Esophagus muscularis mucosa (tissue), 4 donors: ENCODE results near the gene PIK3CB. TPM values are rescaled to one million over a fixed set of nuclear protein-coding genes. Genes with fewer than 3 reads are reported as not detected.
"Not testable (repeated sequence)": the region's sequence is repeated elsewhere in the genome, so short reads cannot be mapped to it uniquely, and the experiment has no call there.

Source experiments
- DNase-seq: peaks from one replicate; pipeline ENCODE4 v3.0.0-alpha.2; 2017; ENCODE audit errors: extremely low spot score
- H3K27ac ChIP-seq, 4 donors: fragments of 200-600 bp; sonication (generic); replicated peaks in 1 of 4; 1 replicate in 3 of 4; 2 replicates in 1 of 4; pipeline ENCODE4 v1.5.1; 2016 to 2019; ENCODE audit warnings: mild to moderate bottlenecking in 1 of 4
- H3K27me3 ChIP-seq, 4 donors: fragments of 200-600 bp; sonication (generic); one replicate each; pipeline versions ENCODE4 v1.5.1 to v1.6.0; 2016 to 2019
- H3K36me3 ChIP-seq, 4 donors: fragments of 200-600 bp; sonication (generic); one replicate each; pipeline ENCODE4 v1.5.1; 2016 to 2019
- H3K4me1 ChIP-seq, 4 donors: fragments of 200-600 bp; sonication (generic); one replicate each; pipeline ENCODE4 v1.5.1; 2016 to 2019
- H3K4me3 ChIP-seq, 4 donors: fragments of 200-600 bp; sonication (generic); 1 replicate in 2 of 4; 2 replicates in 2 of 4; pipeline ENCODE4 v1.5.1; 2016 to 2019; ENCODE audit warnings: mild to moderate bottlenecking in 4 of 4, moderate library complexity in 1 of 4
- H3K9me3 ChIP-seq, 4 donors: fragments of 200-600 bp; sonication (generic); 1 replicate in 3 of 4; 2 replicates in 1 of 4; pipeline ENCODE4 v1.5.1; 2016 to 2019
- EP300 ChIP-seq: sonication (generic); formaldehyde crosslinking; IDR thresholded peaks from one replicate; pipeline ENCODE4 v1.6.1; 2017; ENCODE audit warnings: antibody characterized with exemption
- POLR2A ChIP-seq: fragments of 450-650 bp; IDR thresholded peaks from one replicate; pipeline ENCODE4 v1.6.1; 2017; ENCODE audit warnings: antibody characterized with exemption, moderate library complexity, mild to moderate bottlenecking, low read depth
- POLR2AphosphoS5 ChIP-seq, 2 donors: sonication (generic); formaldehyde crosslinking; IDR thresholded peaks; one replicate each; pipeline ENCODE4 v1.6.1; 2017; ENCODE audit warnings: antibody characterized with exemption in 2 of 2
- WGBS: methylation state at CpG from one replicate; pipeline ENCODE4 v1.1.5; 2018; 5-methylcytosine and 5-hydroxymethylcytosine counted together
- intact Hi-C: fragments of 100-400 bp; cut with DNase I; formaldehyde crosslinking; loops from one replicate; pipeline ENCODE4 v1.15.1; 2023
- total RNA-seq, 4 donors: library from RNA; depleted of rRNA; stranded (reverse); fragments of >200 nt; gene quantifications; one replicate each; pipeline versions ENCODE4 v1.1.0 to v1.2.1, GENCODE V29; 2016
- TF ChIP-seq, protein P1 (sequence below), 3 experiments: fragments of 200-600 bp in 2 of 3; fragments of 450-650 bp in 1 of 3; sonication (generic) in 2 of 3; IDR thresholded peaks; one replicate each; pipeline ENCODE4 v1.5.1; 2017 to 2019; ENCODE audit warnings: antibody characterized with exemption in 3 of 3, mild to moderate bottlenecking in 2 of 3, moderate library complexity in 1 of 3

The PIK3CB gene
- total RNA-seq, 4 donors from 2014 or later: 32.1 to 42.7 (median 36.6) TPM

DNA sequence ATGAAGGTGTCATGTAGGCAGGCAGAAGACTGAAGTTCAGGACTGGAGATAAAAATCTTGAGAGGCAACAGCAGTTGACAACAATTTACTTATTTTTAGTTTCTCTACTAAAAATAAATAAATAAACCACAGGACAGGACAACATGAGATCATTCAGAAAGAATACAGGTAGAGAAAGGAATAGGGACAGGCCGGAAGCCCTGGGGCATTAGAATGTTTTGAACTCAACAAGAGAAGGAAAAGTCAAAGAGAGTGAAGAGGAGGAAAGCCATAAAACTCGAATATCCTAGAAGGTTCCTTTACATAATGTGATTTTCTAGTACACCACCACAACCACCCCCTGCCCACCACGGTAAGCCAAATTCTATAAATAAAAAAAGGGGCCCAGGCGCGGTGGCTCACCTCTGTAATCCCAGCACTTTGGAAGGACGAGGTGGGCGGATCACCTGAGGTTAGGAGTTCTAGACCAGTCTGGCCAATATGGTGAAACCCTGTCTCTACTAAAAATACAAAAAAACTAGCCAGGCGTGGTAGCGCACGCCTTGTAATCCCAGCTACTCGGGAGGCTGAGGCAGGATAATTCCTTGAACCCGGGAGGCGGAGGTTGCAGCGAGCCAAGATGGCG lies 4.7 kb downstream of the PIK3CB start:
- Histone ChIP-seq H3K4me1 (peaks cover 5 to 20% (median 15%) of the 10 kb centered on the region in 4 donors), H3K36me3 (peaks cover 0 to 5% (median 0%) of the 10 kb centered on the region in 4 donors), H3K27me3 (no peaks in the 10 kb centered on the region), H3K9me3 (no peaks in the 10 kb centered on the region), H3K4me3 (no peak overlapping the region), H3K27ac (no peak overlapping the region)
- 95% methylated on average over 15 of the region's 15 CpGs for WGBS
- TF ChIP-seq POLR2AphosphoS5 (IDR thresholded peaks at IDR 0.05) (no peak), POLR2A (no peak), EP300 (no peak)
- TF ChIP-seq, protein P1, sequence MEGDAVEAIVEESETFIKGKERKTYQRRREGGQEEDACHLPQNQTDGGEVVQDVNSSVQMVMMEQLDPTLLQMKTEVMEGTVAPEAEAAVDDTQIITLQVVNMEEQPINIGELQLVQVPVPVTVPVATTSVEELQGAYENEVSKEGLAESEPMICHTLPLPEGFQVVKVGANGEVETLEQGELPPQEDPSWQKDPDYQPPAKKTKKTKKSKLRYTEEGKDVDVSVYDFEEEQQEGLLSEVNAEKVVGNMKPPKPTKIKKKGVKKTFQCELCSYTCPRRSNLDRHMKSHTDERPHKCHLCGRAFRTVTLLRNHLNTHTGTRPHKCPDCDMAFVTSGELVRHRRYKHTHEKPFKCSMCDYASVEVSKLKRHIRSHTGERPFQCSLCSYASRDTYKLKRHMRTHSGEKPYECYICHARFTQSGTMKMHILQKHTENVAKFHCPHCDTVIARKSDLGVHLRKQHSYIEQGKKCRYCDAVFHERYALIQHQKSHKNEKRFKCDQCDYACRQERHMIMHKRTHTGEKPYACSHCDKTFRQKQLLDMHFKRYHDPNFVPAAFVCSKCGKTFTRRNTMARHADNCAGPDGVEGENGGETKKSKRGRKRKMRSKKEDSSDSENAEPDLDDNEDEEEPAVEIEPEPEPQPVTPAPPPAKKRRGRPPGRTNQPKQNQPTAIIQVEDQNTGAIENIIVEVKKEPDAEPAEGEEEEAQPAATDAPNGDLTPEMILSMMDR (IDR thresholded peaks at IDR 0.05): no peak
- intact Hi-C loops: loop anchor here (10.0 kb wide), 3 partner anchors 55 to 235 kb away; partner anchors contain the start of gene CEP70
- DNase-seq: no peak

DNA sequence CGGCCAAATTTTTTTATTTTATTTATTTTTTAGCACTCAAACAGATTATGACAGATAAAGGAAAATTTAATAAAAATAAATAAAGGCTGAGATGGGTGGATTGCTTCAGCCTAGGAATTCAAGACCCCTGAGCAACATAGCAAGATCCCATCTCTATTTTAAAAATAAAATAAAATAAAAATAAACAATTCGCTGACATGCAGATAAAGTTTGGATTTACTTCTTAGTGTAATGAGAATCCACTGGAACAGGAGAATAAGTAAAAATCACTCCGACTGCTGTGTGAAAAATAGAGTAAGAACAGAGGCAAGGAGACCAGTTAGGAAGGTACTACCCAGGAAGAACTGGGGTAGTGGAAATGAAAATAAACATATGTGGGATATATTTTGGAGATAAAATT lies 5.6 kb downstream of the PIK3CB start:
- Histone ChIP-seq H3K4me3 (no peak overlapping the region), H3K4me1 (peaks cover 7 to 19% (median 16%) of the 10 kb centered on the region in 4 donors), H3K27ac (no peak overlapping the region), H3K36me3 (peaks cover 0 to 5% (median 2%) of the 10 kb centered on the region in 4 donors), H3K9me3 (no peaks in the 10 kb centered on the region), H3K27me3 (no peaks in the 10 kb centered on the region)
- intact Hi-C loops: no loop called here
- no peak for TF ChIP-seq POLR2AphosphoS5 (IDR thresholded peaks at IDR 0.05)
- TF ChIP-seq, protein P1 (IDR thresholded peaks at IDR 0.05): no peak
- TF ChIP-seq EP300: no peak
- no peak for TF ChIP-seq POLR2A
- 90% methylated on average over 3 of the region's 3 CpGs for WGBS
- no peak for DNase-seq

DNA sequence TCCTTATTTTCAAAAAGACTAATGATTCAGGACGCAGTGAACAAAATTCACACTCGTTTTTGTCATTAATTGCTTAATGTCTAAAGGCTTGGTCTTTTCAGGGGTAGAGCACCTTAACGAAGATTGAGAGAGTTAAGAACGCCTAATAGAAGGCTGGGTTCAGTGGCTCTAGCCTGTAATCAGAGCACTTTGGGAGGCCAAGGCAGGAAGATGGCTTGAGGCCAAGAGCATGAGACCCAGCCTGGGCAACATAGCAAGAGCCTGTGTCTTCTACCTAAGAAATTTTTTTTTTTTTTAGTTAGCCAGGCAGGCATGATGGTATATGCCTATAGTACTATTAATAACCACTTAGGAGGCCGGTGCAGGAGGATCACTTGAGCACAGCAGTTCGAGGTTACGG lies 7.5 kb downstream of the PIK3CB start:
- H3K4me1 ChIP-seq: peaks cover 9 to 11% (median 11%) of the 10 kb centered on the region in 4 donors
- 94% methylated on average over 7 of the region's 7 CpGs for WGBS
- intact Hi-C loops: no loop called here

DNA sequence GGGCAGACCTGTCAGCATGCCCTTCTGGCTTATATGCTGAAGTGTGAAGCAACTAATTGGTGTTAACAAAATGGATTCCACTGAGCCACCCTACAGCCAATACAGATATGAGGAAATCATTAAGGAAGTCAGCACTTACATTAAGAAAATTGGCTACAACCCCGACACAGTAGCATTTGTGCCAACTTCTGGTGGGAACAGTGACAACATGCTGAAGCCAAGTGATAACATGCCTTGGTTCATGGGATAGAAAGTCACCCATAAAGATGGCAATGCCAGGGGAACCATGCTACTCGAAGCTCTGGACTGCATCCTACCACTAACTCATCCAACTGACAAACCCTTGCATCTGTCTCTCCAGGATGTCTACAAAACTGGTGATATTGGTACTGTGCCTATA lies 9.4 kb downstream of the PIK3CB start:
- Histone ChIP-seq H3K27ac (no peak overlapping the region), H3K4me3 (no peak overlapping the region), H3K36me3 (peaks cover 0 to 5% (median 2%) of the 10 kb centered on the region in 4 donors), H3K9me3 (no peaks in the 10 kb centered on the region), H3K27me3 (no peaks in the 10 kb centered on the region), H3K4me1 (peaks cover 9 to 11% (median 10%) of the 10 kb centered on the region in 4 donors)
- intact Hi-C loops: no loop called here
- no peak for DNase-seq
- no peak for TF ChIP-seq EP300
- no peak for TF ChIP-seq POLR2A
- no peak for TF ChIP-seq POLR2AphosphoS5 (IDR thresholded peaks at IDR 0.05)
- TF ChIP-seq, protein P1 (IDR thresholded peaks at IDR 0.05): no peak
- 89% methylated on average over 2 of the region's 2 CpGs for WGBS

More for the DNA sequence above, 7.5 kb downstream of the PIK3CB start:
- TF ChIP-seq EP300: no peak
- TF ChIP-seq POLR2AphosphoS5 (IDR thresholded peaks at IDR 0.05): no peak
- TF ChIP-seq, protein P1 (IDR thresholded peaks at IDR 0.05): no peak
- no peak for TF ChIP-seq POLR2A
- H3K36me3 ChIP-seq: peaks cover 0 to 5% (median 2%) of the 10 kb centered on the region in 4 donors
- no peak for DNase-seq
- H3K9me3 ChIP-seq: no peaks in the 10 kb centered on the region
- H3K4me3 ChIP-seq: no peak overlapping the region
- no peaks in the 10 kb centered on the region for H3K27me3 ChIP-seq
- H3K27ac ChIP-seq: no peak overlapping the region

DNA sequence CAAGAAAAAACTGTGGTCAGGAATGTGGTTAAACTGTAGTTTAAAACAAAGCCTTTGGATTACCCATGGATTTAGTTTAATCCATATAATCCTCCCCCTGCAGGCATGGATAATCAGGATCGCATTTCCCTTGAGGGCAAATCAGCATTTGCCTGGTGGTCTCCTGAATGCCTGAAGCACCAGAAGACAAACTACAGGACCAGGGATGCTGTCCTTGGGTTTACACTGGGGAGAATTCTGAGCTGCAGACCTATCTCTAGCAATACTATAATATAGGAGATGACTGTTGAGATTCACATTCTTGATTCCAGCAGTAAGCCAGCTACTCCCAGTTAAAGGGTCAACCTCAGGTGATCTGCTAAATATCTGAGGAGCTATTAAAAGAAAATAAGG lies 10.6 kb downstream of the PIK3CB start:
- peaks cover 0 to 5% (median 2%) of the 10 kb centered on the region in 4 donors for H3K36me3 ChIP-seq
- H3K4me1 ChIP-seq: peaks cover 9 to 11% (median 10%) of the 10 kb centered on the region in 4 donors
- H3K27me3 ChIP-seq: no peaks in the 10 kb centered on the region
- no peak for DNase-seq
- intact Hi-C loops: no loop called here
- no peak overlapping the region for H3K27ac ChIP-seq
- H3K4me3 ChIP-seq: no peak overlapping the region
- TF ChIP-seq POLR2AphosphoS5 (IDR thresholded peaks at IDR 0.05): no peak
- TF ChIP-seq EP300: no peak
- TF ChIP-seq POLR2A: no peak
- TF ChIP-seq, protein P1 (IDR thresholded peaks at IDR 0.05): no peak
- 92% methylated on average over 1 of the region's 1 CpG for WGBS
- no peaks in the 10 kb centered on the region for H3K9me3 ChIP-seq

DNA sequence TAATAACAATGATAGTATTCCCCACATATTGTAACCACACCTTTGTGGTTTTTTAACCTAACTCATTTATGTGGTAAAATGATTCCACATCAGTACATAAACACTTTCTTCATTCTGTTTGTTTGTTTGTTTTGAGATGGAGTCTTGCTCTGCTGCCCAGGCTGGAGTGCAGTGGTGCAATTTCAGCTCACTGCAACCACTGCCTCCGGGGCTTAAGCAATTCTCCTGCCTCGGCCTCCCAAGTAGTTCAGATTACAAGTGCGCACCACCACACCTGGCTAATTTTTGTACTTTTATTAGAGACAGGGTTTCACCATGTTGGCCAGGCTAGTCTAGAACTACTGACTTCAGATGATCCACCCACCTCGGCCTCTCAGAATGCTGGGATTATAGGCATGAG lies 14.3 kb downstream of the PIK3CB start:
- peaks cover 11 to 24% (median 21%) of the 10 kb centered on the region in 4 donors for H3K4me1 ChIP-seq
- H3K27ac ChIP-seq, H3K36me3 ChIP-seq, H3K4me3 ChIP-seq, DNase-seq, H3K27me3 ChIP-seq, H3K9me3 ChIP-seq, intact Hi-C loops: not testable (repeated sequence)
- 96% methylated on average over 4 of the region's 4 CpGs for WGBS
